GM12878 (cell line): ENCODE results near the gene REV3L.

Experiments
- CEBPB ChIP-seq, 2 experiments: fragments of 150-350 bp in 1 of 2; IDR thresholded peaks; 2 replicates each; pipeline ENCODE4 v1.6.1; 2012 to 2014; ENCODE audit warnings: low read depth in 2 of 2, low read length in 2 of 2, borderline replicate concordance in 1 of 2, inconsistent platforms in 1 of 2
- FOXK2 ChIP-seq: fragments of 450-650 bp; IDR thresholded peaks from 2 replicates; pipeline ENCODE4 v1.6.1; 2017; ENCODE audit warnings: mild to moderate bottlenecking, moderate library complexity
- RBBP5 ChIP-seq: fragments of 200-600 bp; sonication (generic); conservative IDR thresholded peaks from 2 replicates; pipeline ENCODE4 v1.6.1; 2016
- SIN3A ChIP-seq: IDR thresholded peaks from 2 replicates; pipeline ENCODE4 v1.6.1; 2012; ENCODE audit warnings: low read depth, low read length, improper control_type of control experiment
- TF ChIP-seq, protein P1 (sequence below), 3 experiments: IDR thresholded peaks in 2 of 3; conservative IDR thresholded peaks in 1 of 3; 2 replicates each; pipeline ENCODE4 v1.5.1; 2011; ENCODE audit warnings: low read depth in 3 of 3, low read length in 3 of 3, mild to moderate bottlenecking in 3 of 3, control low read depth in 2 of 3, moderate library complexity in 2 of 3, inconsistent platforms in 1 of 3, mixed read lengths in 1 of 3; ENCODE audit not compliant: control insufficient read depth in 2 of 3, insufficient read depth in 1 of 3; ENCODE audit errors: extremely low read depth in 1 of 3

DNA sequence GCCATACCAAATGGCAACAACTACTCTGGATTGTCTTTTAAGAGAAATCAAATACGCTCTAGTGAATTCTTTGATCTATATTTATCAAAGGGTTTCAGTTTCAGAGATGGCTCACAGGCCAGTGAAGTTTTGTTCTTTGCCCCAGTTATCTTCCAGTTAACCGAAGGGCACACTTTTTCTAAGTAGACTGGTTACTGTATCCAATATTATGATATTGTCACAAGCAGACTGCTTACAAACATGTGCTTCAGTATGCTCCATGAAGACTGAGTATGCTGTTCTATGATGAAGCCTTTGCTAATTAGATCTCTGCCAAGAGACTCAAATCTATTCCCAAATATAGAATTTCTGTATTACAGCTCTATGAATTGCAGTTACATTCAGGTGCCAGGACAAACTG, 181.1 kb downstream of the REV3L start:
- TF ChIP-seq, protein P1, sequence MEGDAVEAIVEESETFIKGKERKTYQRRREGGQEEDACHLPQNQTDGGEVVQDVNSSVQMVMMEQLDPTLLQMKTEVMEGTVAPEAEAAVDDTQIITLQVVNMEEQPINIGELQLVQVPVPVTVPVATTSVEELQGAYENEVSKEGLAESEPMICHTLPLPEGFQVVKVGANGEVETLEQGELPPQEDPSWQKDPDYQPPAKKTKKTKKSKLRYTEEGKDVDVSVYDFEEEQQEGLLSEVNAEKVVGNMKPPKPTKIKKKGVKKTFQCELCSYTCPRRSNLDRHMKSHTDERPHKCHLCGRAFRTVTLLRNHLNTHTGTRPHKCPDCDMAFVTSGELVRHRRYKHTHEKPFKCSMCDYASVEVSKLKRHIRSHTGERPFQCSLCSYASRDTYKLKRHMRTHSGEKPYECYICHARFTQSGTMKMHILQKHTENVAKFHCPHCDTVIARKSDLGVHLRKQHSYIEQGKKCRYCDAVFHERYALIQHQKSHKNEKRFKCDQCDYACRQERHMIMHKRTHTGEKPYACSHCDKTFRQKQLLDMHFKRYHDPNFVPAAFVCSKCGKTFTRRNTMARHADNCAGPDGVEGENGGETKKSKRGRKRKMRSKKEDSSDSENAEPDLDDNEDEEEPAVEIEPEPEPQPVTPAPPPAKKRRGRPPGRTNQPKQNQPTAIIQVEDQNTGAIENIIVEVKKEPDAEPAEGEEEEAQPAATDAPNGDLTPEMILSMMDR (IDR thresholded peaks at IDR 0.05 in 2 of 3, conservative IDR thresholded peaks at IDR 0.05 in 1 of 3; ENCODE audit: control insufficient read depth in 2 of 3, extremely low read depth in 1 of 3, insufficient read depth in 1 of 3, low read depth in 3 of 3, low read length in 3 of 3): no peak
- TF ChIP-seq FOXK2: no peak
- no peak for TF ChIP-seq SIN3A
- TF ChIP-seq CEBPB (IDR thresholded peaks at IDR 0.05; ENCODE audit: borderline replicate concordance in 1 of 2, low read depth in 2 of 2, low read length in 2 of 2): no peak
- no peak for TF ChIP-seq RBBP5
